GM10847 (cell line): ENCODE measurements around the gene BRCC3.

Experiments used
- POLR2A ChIP-seq: IDR thresholded peaks from 2 replicates; pipeline ENCODE4 v1.6.1; 2011; ENCODE audit not compliant: insufficient read length; ENCODE audit errors: extremely low read depth

BRCC3 gene

GRCh38 chrX:155086961-155087735 is 15.8 kb downstream of the BRCC3 start:
- no peak for TF ChIP-seq POLR2A

- no peak for TF ChIP-seq POLR2A
Observed at GRCh38 chrX:155094468-155095061, 23.3 kb downstream of the BRCC3 start.

GRCh38 chrX:155105919-155106318 is 34.6 kb downstream of the BRCC3 start:
- TF ChIP-seq POLR2A, result no peak

GRCh38 chrX:155108427-155108826 is 37.1 kb downstream of the BRCC3 start:
- no peak for TF ChIP-seq POLR2A

GRCh38 chrX:155112171-155112570 is 40.9 kb downstream of the BRCC3 start:
- no peak for TF ChIP-seq POLR2A

GRCh38 chrX:155113097-155113496 is 41.8 kb downstream of the BRCC3 start:
- TF ChIP-seq POLR2A, result no peak

GRCh38 chrX:155115174-155115819 is 44.0 kb downstream of the BRCC3 start:
- no peak for TF ChIP-seq POLR2A

GRCh38 chrX:155127465-155127864 is 56.2 kb downstream of the BRCC3 start:
- no peak for TF ChIP-seq POLR2A

GRCh38 chrX:155127940-155128339 is 56.6 kb downstream of the BRCC3 start:
- no peak for TF ChIP-seq POLR2A

- TF ChIP-seq POLR2A, result no peak
Observed at GRCh38 chrX:155132110-155132509, 60.8 kb downstream of the BRCC3 start.

- no peak for TF ChIP-seq POLR2A
Observed at GRCh38 chrX:155134255-155134654, 62.9 kb downstream of the BRCC3 start.

- TF ChIP-seq POLR2A, result no peak
Observed at GRCh38 chrX:155143959-155144548, 72.7 kb downstream of the BRCC3 start.

- no peak for TF ChIP-seq POLR2A
Observed at GRCh38 chrX:155144926-155145325, 73.6 kb downstream of the BRCC3 start.

- TF ChIP-seq POLR2A, result no peak
Observed at GRCh38 chrX:155148724-155149537, 77.6 kb downstream of the BRCC3 start.

GRCh38 chrX:155169881-155170280 is 98.6 kb downstream of the BRCC3 start:
- no peak for TF ChIP-seq POLR2A
